K562 (cell line): Measurements from ENCODE around the gene TMEM107. TPM values are rescaled to one million over a fixed set of nuclear protein-coding genes. Genes with fewer than 3 reads are reported as not detected.

Experiments
- CHD7 ChIP-seq: fragments of 200-600 bp; sonication (generic); IDR thresholded peaks from one replicate; pipeline ENCODE4 v1.6.1; 2012; ENCODE audit warnings: mild to moderate bottlenecking, low read depth, low read length, inconsistent platforms
- EZH2 ChIP-seq: IDR thresholded peaks from 2 replicates; pipeline ENCODE4 v1.6.1; 2012; ENCODE audit warnings: low read depth, mild to moderate bottlenecking, inconsistent platforms, low read length, borderline replicate concordance
- FIP1L1 ChIP-seq: fragments of 200-400 bp; formaldehyde crosslinking; IDR thresholded peaks from 2 replicates; pipeline ENCODE4 v1.6.1; 2018; ENCODE audit warnings: mild to moderate bottlenecking, low read depth, low read length; ENCODE audit not compliant: poor library complexity, severe bottlenecking
- JUND ChIP-seq, 2 experiments: IDR thresholded peaks; 2 replicates in 1 of 2; 3 replicates in 1 of 2; pipeline ENCODE4 v1.6.1; 2011; ENCODE audit warnings: borderline replicate concordance in 2 of 2, low read depth in 2 of 2, low read length in 2 of 2, improper control_type of control experiment in 1 of 2, missing biosample characterization in 1 of 2, missing genetic modification characterization in 1 of 2, missing genetic modification reagents in 1 of 2
- KLF13 ChIP-seq: fragments of 450-650 bp; IDR thresholded peaks from 2 replicates; pipeline ENCODE4 v1.6.1; 2016; ENCODE audit warnings: missing genetic modification characterization, low read depth, mild to moderate bottlenecking, missing compliant biosample characterization, moderate library complexity, borderline replicate concordance
- SRF ChIP-seq, 2 experiments: fragments of 250-450, 450-650 bp in 1 of 2; sonication (Bioruptor Pico) in 1 of 2; sonication (generic) in 1 of 2; formaldehyde crosslinking; IDR thresholded peaks; 2 replicates each; pipeline versions ENCODE4 v1.5.0 to v1.5.1; 2020 to 2022; ENCODE audit warnings: mild to moderate bottlenecking in 1 of 2, missing genetic modification reagents in 1 of 2
- TAF1 ChIP-seq: IDR thresholded peaks from 2 replicates; pipeline ENCODE4 v1.6.1; 2011; ENCODE audit warnings: mild to moderate bottlenecking, low read length, moderate library complexity; ENCODE audit not compliant: insufficient read depth, control insufficient read depth, severe bottlenecking; ENCODE audit errors: extremely low read depth
- ZFP30 ChIP-seq: fragments of 250-450 bp; sonication (Bioruptor Pico); IDR thresholded peaks from 2 replicates; pipeline ENCODE4 v1.8.0; 2022; ENCODE audit warnings: moderate library complexity, mild to moderate bottlenecking, inconsistent platforms, borderline replicate concordance
- ZNF707 ChIP-seq: fragments of 250-450 bp; sonication (Bioruptor Pico); conservative IDR thresholded peaks from 2 replicates; pipeline ENCODE4 v1.8.0; 2022; ENCODE audit warnings: inconsistent platforms, mild to moderate bottlenecking, moderate library complexity
- ZNF830 ChIP-seq: fragments of 250-450 bp; sonication (Bioruptor Pico); IDR thresholded peaks from 2 replicates; pipeline ENCODE4 v1.5.0; 2021; ENCODE audit warnings: mild to moderate bottlenecking
- polyA plus RNA-seq, 8 experiments: library from polyadenylated mRNA; depleted of rRNA in 4 of 8; stranded (reverse) in 5 of 8; unstranded in 3 of 8; fragments of >200 nt; fragmentation: Nextera tagmentation in 2 of 8; fragmentation: Illumina TruSeq in 1 of 8; extraction: Ambion mirVana in 2 of 8; extraction: Trizol in 1 of 8; gene quantifications; 2 replicates each; pipeline versions ENCODE4 v1.2.1 to v1.2.3, GENCODE V29; 2011 to 2014; ENCODE audit warnings: inconsistent platforms in 1 of 8, missing spikeins in 1 of 8
- total RNA-seq, 7 experiments: library from RNA; depleted of rRNA in 6 of 7; stranded (reverse); fragments of >200 nt in 6 of 7; fragmentation: Illumina TruSeq in 2 of 7; extraction: Trizol in 2 of 7; gene quantifications; 2 replicates each; pipeline versions ENCODE4 v1.2.1 to v1.2.3, GENCODE V29; 2011 to 2021; ENCODE audit warnings: low replicate concordance in 1 of 7

Gene TMEM107
- total and polyA plus RNA-seq, 9 of the 15 experiments (the other 6 are each of a cell fraction or from before 2014, with no cell fraction given) = 7.1 to 26.2 (median 16.9) TPM

DNA sequence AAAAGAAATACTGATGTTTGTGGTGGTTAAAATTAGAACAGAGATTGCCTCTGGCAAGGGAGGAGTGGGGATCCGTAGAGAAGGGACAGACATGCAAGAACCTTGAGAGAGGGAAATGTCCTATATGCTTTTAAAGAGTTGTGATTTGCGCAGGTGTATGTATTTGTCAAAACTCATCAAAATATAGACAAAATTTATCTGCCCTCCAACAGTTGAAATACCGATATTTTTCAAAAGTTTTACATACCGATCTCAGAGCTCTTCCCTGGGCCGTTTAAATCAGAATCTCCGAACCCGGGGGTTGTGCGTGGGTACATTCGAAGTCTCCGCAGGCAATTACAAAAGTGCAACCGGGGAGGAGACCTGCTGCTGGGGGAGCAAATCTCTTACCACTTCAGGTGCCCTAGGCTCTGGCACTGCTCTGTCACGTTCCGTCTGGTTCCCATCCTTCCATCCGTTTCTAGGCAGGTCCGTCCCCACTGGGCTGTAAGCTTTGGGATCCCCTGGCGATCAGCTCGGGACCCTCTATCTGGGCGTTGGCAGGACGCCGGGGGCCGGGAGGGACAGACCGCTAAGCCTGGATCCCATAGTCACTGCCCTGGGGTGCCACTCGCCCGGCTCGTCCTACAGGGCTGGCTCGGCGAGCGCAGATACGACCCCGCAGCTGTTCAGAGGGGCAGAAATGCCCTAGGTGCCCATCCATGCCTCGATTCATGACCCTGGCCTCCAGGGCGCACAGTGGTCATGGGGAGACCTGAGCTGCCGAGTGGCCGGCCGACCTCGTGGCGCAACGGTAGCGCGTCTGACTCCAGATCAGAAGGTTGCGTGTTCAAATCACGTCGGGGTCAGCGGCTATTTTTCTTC lies 9.6 kb upstream of the TMEM107 start (continued):
- TF ChIP-seq CHD7 = no peak
- TF ChIP-seq FIP1L1 = no peak
- TF ChIP-seq KLF13 (tag) = no peak
- TF ChIP-seq JUND (IDR thresholded peaks at IDR 0.05; ENCODE audit: borderline replicate concordance, low read depth, low read length) = no peak
- TF ChIP-seq JUND (tag; IDR thresholded peaks at IDR 0.05; ENCODE audit: borderline replicate concordance, low read depth, low read length) = no peak
- TF ChIP-seq ZFP30 = no peak
- no peak for TF ChIP-seq SRF (CRISPR knock-in tag; IDR thresholded peaks at IDR 0.05)
- TF ChIP-seq TAF1 = no peak
- TF ChIP-seq ZNF707 (CRISPR knock-in tag) = no peak
- no peak for TF ChIP-seq EZH2
- TF ChIP-seq ZNF830 (CRISPR knock-in tag) = no peak
